Epidermal melanocyte (primary cell): Measurements from ENCODE around the gene CCDC194.

Experiments
- DNase-seq: peaks from one replicate; pipeline ENCODE4 v3.0.0; 2011; ENCODE audit warnings: low spot score; ENCODE audit not compliant: insufficient read length

Gene CCDC194, protein sequence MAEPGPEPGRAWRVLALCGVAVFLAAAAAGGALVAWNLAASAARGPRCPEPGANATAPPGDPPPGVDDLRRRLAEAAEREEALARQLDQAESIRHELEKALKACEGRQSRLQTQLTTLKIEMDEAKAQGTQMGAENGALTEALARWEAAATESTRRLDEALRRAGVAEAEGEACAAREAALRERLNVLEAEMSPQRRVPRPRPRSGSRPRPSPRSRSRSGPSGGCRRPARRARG

DNA sequence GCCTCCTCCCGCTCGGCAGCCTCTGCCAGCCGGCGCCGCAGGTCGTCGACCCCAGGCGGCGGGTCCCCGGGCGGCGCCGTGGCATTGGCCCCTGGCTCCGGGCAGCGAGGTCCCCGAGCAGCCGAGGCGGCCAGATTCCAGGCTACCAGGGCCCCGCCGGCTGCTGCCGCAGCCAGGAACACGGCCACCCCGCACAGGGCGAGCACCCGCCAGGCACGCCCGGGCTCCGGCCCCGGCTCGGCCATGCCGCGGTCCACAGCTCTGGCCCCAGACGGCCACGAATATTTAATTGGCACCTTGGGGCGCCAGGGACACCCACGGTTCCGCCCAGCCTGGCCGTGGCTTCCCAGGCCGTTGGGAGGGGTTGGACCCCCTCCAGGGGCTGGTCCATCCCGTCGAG, at the start of gene CCDC194:
Gene CCDC194 (minus strand): TSS at position 283 of the 400 bp plus-strand sequence. CDS start 38 bp downstream, at position 245.
- no peak for DNase-seq

GRCh38 chr19:17441241-17442021, 47.4 kb upstream of the CCDC194 start:
- no peak for DNase-seq

GRCh38 chr19:17436874-17437267, 42.9 kb upstream of the CCDC194 start:
- no peak for DNase-seq

DNA sequence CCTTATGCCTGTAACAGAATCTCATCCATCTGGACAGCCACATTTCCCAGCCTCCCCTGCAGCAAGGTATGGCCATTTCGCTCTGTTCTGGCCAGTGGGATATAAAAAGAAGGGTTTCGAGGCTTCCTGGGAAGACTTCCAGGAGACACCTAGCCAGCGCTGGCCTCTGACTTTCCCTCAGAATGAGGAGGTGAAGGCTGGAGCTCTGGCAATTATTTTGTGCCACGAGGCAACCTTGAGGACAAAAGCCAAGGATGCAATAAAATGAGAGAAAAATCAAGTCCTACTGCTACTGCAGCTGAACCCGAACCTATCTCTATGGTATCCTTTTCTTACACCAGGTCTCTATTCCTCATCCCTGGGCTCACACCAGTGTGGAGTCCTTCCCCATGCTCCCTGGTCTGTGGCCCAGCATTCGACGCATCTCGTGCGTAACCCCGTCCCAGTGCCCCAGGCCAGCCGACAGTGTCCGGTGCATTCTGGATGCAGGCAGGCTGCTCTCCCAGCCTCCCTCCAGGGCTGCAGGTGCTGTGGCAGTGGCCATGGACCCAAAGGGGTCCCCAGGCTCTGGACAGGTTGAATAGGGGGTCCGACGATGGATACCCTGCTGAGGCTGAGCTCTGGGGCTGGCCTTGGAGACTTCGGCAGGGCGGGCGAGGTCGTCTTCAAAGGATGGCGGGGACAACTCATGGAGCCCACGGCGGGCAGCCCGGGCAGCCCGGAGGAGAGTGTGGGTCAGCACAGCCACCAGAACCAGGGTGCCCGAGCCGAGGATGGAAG, 42.3 kb upstream of the CCDC194 start:
- no peak for DNase-seq

DNA sequence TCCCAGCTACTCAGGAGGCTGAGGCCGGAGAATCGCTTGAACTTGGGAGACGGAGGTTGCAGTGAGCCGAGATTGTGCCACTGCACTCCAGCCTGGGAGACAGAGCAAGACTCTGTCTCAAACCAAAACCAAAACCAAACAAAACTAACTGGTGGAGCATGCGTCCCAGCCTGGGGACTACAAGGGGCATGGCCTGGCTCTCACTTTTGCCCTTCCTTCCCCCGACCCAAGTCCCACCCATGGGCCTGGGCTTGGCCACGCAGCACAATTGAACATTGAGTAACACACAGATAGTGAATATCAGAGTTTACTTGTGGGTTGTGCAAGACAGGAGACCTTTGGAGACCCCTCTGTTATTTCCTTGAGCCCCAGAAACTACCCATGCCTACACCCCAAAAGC, 41.2 kb upstream of the CCDC194 start:
- no peak for DNase-seq

DNA sequence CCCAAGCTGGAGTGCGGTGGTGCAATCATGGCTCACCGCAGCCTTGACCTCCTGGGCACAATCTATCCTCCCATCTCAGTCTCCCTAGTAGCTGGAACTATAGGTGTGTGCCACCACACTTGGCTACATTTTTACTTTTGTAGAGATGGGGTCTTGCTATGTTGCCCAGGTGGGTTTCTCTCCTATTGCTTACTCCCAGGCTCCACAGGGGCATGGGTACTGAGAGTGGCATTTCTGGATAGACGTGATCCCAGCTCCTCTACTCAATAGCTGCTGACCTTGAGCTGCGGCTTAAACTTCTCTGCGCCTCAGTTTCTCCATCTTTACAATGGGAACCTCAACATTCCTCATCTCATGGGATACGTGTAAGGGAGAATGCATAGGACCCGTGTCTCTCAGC, 37.4 kb upstream of the CCDC194 start:
- DNase-seq, result no peak

DNA sequence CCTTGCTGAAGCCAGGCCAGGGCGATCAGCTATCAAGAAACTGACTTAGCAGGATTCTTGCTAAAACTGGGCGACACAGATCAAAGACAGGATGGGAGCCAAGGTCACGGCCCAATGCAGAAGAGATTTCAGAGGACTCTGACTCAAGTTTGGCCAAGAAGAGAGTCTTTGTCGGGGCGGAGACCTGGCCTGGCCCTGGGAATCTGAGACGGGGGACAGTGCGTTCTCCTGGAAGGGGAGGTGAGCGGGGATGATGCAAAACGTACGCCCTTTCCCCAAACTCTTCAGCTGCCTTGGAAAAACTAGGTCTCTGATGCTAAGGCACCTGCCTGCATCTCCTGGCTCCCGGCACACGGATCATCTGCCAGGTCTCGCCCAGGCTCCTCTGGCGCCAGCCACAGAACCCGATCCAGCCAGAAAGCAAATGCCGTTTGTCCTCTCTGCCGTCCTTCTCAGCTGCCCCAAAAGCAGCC, 35.7 kb upstream of the CCDC194 start:
- DNase-seq, result no peak

DNA sequence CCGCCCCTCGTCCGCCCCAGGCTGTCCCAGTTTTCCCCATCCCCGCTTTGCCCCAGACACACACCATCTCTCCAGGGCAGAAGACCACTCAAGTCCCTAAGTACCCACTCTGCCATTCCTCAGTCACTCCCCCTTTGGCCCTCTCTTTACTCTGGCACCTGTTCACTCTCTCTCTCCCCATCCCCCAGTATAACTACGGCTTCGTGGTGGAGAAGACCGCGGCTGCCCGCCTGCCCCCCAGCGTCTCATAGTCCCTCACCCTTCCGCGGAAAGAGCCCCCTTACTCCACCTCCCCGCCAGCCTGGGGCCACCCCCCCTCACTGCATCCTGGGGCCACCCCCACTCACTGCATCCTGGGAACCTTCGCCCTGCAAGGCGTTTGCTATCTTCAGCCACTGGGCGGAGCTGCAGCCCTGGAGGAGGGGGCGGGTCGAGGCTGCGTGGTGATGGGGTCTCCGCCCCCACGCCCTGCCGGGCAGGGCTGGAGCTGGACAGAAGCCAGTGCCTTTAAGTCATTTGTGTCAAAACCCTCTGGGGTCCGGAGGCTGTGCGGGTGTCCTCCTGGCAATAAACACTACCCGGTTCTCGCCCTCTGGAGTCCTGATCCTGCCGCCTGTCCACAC, 30.9 kb upstream of the CCDC194 start:
- no peak for DNase-seq

GRCh38 chr19:17423429-17424208, 29.6 kb upstream of the CCDC194 start:
- no peak for DNase-seq

DNA sequence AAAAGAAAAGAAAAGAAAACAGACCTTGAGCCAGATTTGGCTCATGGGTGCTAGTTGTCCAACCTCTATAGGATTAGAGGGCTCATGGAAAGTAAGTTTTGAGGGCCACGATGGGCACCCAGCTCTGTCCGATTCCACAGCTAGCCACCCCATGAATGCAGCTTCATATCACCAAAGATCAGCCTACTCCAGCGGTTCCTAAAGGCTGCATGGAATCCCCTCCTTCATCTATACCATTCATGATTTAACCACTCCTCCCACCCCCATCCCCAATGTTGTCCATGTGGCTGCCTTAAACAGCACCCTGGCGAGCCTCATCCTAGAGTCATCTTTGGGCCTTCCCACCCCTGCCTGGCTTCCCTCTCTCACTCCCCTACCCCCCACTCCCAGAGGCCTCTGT, 27.9 kb upstream of the CCDC194 start:
- no peak for DNase-seq

DNA sequence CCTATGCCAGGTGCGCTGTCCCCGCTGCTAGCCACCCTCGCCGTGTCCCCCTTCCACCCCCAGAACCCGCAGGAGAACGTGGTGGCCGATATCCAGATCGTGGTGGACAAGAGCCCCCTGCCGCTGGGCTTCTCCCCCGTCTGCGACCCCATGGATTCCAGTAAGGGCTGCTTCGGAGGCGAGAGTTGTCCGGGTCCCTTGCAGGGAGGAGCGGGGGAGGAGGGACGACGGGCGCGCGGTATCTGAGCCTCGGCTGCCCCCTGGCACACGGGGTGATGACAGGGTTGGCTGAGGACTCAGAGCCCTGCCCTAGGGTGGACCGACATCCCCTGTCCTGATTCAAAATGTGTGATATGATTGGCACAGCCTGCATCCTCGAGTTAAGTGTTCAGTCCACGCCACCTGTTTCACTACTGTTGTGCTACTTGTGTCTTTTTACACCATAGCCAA, 26.5 kb upstream of the CCDC194 start:
- DNase-seq, result no peak

DNA sequence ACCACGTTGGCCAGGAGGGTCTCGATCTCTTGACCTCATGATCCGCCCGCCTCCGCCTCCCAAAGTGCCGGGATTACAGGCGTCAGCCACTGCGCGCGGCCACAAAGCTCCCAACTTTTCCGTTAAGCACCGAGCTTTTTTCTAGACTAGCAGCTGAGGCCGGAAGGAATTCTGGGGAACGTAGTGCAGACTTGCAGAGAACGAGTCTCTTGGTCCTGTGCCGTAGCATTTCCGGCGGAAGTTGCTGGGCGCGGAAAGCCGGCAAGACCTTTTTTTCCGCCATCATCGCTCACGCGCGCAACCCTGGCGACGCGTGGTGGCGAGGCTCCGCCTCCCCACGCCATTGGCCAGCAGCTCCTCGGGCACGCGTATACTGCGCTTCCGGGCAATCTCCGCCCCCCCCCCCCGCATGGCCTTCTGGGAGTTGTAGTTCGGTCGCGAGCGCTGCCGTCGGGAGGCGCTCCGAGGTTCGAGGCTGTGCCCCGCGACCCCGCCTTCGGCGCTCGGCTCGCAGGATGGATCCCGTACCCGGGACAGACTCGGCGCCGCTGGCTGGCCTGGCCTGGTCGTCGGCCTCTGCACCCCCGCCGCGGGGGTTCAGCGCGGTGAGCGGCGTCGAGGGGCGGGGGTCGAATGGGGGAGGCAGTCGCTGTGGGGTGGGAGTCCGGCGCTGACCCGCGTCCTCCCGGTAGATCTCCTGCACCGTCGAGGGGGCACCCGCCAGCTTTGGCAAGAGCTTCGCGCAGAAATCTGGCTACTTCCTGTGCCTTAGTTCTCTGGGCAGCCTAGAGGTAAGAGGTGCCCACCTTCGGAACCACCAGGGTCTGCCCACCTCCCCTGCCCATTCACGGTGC, 25.9 kb upstream of the CCDC194 start, which contains the start of gene MVB12A:
Gene MVB12A (plus strand): TSS at position 427 of the 854 bp plus-strand sequence. CDS start 89 bp downstream, at position 516.
- peak; percentile 95 for DNase-seq

DNA sequence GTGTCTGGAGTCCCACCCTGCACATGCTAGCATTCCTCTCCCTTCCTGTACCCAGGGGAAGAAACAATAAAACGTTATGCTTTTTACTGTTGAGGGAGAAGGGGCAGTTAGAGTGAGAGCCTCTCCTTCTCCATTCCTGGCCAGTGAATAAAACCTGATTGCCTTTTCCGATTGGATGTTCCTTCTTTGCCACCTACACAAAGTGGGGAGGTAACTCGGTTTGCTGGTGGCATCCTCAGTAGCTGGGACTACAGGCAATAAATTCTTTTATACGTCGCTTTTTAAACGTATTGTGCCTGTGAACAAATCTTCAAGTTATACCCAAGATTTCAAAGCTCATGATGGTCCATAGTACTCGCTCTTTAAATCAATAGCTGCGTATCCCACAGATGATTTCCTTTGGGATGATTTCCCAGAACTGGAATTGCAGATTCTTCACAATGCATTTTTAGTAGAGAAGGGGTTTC, 25.2 kb upstream of the CCDC194 start:
- no peak for DNase-seq

DNA sequence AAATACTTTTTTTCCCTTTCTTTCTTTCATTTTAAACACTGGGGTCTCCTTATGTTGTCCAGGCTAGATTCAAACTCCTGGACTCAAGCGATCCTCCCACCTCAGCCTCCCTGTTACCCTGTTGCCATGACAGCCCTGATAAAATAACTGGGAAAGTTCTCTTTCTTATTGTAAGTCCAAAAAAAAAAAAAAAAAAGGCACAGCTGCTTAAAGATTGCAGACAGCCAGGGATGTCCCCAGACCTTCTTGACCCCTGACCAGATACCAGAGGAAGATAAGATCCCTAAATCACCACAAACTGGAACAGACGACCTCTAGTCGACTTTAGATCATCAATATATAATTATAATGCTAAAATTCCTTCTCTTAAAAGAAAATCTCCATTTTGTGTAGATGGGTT, 24.7 kb upstream of the CCDC194 start:
- DNase-seq, result no peak

- DNase-seq, result no peak
Measured at GRCh38 chr19:17415121-17415520, 21.1 kb upstream of the CCDC194 start.

DNA sequence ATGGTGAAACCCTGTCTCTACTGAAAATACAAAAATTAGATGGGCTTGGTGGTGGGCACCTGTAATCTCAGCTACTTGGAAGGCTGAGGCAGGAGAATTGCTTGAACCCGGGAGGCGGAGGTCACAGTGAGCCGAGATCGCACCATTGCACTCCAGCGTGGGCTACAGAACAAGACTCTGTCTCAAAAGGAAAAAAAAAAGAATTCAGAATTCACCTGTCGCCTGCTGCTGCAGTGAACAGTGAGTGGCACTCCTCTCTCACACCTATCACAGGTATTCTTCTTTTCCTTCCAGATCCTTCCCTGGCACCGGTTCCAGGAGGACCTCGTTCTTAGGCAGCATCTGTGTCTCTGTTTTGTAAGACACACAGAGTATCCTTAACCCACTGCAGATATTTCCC, 20.1 kb upstream of the CCDC194 start:
- no peak for DNase-seq

DNA sequence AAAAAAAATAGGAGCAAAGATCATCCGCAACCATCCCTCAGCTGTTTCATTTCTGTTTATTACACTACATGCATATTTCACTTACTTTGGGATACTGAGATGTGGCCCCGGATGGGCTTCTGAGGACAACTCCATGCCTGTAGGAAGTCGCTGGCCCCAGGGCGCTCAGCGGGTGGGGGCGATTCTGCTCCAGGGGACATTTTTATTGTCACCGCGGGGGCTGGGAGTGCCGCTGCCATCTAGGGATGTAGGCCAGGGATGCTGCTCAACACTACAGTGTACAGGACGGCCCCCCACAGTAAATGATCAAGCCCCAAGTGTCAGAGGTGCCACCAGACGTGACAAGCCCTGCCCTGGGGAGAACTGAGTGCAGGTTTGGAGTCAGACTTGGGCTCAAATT, 17.8 kb upstream of the CCDC194 start:
- DNase-seq, result no peak

DNA sequence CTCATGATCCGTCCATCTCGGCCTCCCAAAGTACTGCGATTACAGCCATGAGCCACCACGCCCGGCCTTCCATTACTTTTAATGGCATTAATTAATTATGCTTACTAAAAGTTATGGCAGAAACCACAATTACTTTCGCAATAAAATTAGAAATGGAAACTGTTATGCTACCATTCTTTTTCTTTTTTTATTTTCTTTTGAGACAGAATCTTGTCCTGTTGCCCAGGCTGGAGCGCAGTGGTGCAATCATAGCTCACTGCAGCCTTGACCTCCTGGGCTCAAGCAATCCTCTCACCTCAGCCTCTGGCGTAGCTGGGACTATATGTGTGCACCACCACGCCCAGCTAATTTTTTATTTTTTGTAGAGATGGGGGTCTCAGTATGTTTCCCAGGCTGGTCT, 16.0 kb upstream of the CCDC194 start:
- DNase-seq, result no peak

DNA sequence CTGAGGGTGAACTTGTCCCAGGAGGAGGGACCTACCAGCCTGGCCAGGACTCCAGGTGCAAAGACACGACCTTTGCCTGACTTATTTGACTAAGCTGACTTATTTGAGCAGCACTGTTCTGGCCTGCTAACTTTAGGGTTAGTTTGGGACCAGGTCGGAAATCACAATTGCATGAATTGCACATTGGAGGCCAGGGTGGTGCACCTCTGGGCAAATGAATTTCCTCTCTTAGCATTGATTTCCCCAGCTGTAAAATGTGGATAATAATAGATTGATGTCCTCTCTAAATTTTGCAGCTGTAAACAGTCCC, 12.8 kb upstream of the CCDC194 start:
- no peak for DNase-seq
